ENCODE data around the gene ENO1. TPM values are rescaled to one million over a fixed set of nuclear protein-coding genes. Genes with fewer than 3 reads are reported as not detected.

Gene ENO1
- total RNA-seq, 1 donor from 2014 or later: 2,577 TPM

- DNase-seq (ENCODE audit: low read depth): no peak
- TF ChIP-seq, protein P1, sequence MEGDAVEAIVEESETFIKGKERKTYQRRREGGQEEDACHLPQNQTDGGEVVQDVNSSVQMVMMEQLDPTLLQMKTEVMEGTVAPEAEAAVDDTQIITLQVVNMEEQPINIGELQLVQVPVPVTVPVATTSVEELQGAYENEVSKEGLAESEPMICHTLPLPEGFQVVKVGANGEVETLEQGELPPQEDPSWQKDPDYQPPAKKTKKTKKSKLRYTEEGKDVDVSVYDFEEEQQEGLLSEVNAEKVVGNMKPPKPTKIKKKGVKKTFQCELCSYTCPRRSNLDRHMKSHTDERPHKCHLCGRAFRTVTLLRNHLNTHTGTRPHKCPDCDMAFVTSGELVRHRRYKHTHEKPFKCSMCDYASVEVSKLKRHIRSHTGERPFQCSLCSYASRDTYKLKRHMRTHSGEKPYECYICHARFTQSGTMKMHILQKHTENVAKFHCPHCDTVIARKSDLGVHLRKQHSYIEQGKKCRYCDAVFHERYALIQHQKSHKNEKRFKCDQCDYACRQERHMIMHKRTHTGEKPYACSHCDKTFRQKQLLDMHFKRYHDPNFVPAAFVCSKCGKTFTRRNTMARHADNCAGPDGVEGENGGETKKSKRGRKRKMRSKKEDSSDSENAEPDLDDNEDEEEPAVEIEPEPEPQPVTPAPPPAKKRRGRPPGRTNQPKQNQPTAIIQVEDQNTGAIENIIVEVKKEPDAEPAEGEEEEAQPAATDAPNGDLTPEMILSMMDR (conservative IDR thresholded peaks at IDR 0.05; ENCODE audit: low read depth, low read length): no peak
- H3K4me3 ChIP-seq (ENCODE audit: low read depth, low read length): no peak overlapping the region
Observed at GRCh38 chr1:8883491-8883890, 5.0 kb upstream of the ENO1 start.

DNA sequence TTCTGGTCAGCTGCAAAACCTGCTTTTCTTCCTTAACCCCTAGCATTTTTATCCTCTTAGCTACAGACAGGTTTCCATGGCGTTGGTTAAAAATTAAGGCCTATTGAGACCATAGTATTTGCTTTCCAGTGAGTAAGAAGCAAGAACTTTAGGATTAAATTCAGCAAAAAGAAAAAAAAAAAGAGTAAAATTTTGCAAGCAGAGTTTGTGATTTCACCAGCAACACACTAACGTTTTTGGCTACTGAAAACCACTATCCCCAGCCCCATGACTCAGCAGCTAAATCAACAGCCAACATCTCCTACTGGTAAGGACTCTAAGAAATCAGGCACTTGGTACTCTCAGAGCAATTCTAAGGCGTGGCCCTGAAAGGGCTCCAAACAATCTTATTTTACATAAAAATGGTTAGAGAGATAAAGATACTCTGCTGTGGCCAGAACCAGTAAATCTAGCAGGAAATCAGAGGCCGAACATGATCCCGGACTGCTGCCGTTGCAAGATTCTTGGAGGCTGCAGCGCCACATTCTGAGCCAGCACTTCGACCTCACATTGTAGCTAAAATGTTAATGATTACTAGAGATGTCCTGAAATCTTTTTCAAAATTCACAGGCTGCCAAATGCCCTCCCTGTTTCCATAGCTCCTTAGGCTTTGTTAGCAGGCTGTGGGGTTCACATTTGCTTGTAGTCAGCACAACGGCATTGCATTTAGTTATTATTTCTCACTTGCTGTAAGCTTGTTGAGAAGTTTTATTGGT, 1.6 kb upstream of the ENO1 start:
- no peak for DNase-seq (ENCODE audit: low read depth)
- peak overlapping the region; percentile 74 for H3K4me3 ChIP-seq (ENCODE audit: low read depth, low read length)
- TF ChIP-seq, protein P1 (conservative IDR thresholded peaks at IDR 0.05; ENCODE audit: low read depth, low read length): no peak

- TF ChIP-seq, protein P1 (conservative IDR thresholded peaks at IDR 0.05; ENCODE audit: low read depth, low read length): peak; percentile 28
- H3K4me3 ChIP-seq (ENCODE audit: low read depth, low read length): peak overlapping the region; percentile 74
- no peak for DNase-seq (ENCODE audit: low read depth)
Observed at GRCh38 chr1:8879464-8879921, 1.0 kb upstream of the ENO1 start.

- TF ChIP-seq, protein P1 (conservative IDR thresholded peaks at IDR 0.05; ENCODE audit: low read depth, low read length): no peak
- peak overlapping the region; percentile 74 for H3K4me3 ChIP-seq (ENCODE audit: low read depth, low read length)
- no peak for DNase-seq (ENCODE audit: low read depth)
Observed at GRCh38 chr1:8878698-8879463, 395 bp upstream of the ENO1 start.

DNA sequence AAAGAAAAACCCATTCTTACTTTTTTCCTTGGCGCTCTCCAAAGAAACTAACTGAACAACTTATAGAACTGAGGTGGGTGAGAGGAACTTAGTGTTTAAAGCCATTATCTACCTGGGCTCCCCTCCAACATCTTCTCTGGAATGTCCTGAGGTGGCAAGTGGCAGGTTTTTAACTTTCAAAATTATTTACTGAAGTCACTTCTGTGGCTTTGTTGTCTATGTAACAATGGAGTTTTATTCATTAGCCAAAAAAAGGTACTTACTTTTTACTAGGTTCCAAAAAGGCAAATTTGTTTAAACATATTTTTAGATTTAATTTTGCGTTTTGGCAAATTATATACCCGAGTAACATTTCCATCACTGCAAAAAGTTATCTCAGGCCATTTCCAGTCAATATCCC, 2.4 kb downstream of the ENO1 start:
- H3K4me3 ChIP-seq (ENCODE audit: low read depth, low read length): peak overlapping the region; percentile 74
- TF ChIP-seq, protein P1 (conservative IDR thresholded peaks at IDR 0.05; ENCODE audit: low read depth, low read length): no peak
- DNase-seq (ENCODE audit: low read depth): no peak

DNA sequence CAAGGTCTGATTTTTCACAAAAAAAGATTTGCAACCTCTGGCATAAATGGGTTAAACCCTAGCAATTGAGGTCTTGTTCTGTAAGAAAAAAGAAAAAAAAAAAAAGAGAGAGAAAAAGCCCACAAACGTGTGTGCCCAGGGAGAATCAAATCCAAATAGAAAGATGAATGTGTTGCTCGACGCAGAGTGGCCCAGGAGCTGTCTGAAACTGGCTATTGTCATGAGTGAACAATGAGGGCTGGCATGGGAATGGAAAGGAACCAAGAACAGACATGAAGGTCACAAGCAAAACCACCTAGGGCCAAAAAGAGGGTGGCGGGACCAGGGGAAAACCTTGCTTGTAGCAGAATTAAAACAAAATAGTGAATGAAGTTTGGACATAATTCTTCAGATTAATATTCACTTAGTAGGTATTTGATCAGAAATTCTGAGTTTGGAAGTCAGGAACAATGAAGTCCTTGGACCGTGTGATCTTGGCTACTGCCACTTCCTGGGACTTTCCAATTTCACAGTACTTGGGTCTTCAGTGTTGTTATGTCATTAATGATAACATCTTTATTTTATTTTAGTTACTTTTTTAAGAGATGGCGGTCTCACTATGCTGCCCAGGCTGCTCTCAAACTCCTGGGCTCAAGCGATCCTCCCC, 3.1 kb downstream of the ENO1 start:
- DNase-seq (ENCODE audit: low read depth): no peak
- TF ChIP-seq, protein P1 (conservative IDR thresholded peaks at IDR 0.05; ENCODE audit: low read depth, low read length): no peak
- peak overlapping the region; percentile 74 for H3K4me3 ChIP-seq (ENCODE audit: low read depth, low read length)
